Measurements from ENCODE around the gene CACNB3. TPM values are rescaled to one million over a fixed set of nuclear protein-coding genes. Genes with fewer than 3 reads are reported as not detected.
A peak's percentile ranks its signal among the peaks of the same experiment; 100 is the strongest.
"Not testable (repeated sequence)": the region's sequence is repeated elsewhere in the genome, so short reads cannot be mapped to it uniquely, and the experiment has no call there.

Gene CACNB3
- total and polyA plus RNA-seq, 2 donors (not counting 1 experiment from before 2014, with no cell fraction given), result 28.4 to 46.2 TPM

GRCh38 chr12:48873096-48873495, 54.8 kb downstream of the CACNB3 start:
- no peaks in the 10 kb centered on the region for H3K79me2 ChIP-seq (ENCODE audit: control insufficient read depth, insufficient read depth, low read length)
- no peak overlapping the region for H3K9ac ChIP-seq (ENCODE audit: insufficient read depth, low read length)
- TF ChIP-seq EZH2 (IDR thresholded peaks at IDR 0.05; ENCODE audit: low read length, missing control alignments) (no peak), CTCF (conservative IDR thresholded peaks at IDR 0.05 in 1 of 2, IDR thresholded peaks at IDR 0.05 in 1 of 2; ENCODE audit: low read depth in 1 of 2, low read length in 2 of 2) (no peak)
- no peaks in the 10 kb centered on the region for H3K36me3 ChIP-seq (ENCODE audit: control insufficient read depth, insufficient read depth, low read length)
- no peaks in the 10 kb centered on the region for H3K9me3 ChIP-seq (ENCODE audit: control insufficient read depth, insufficient read depth, low read depth, low read length)
- no peaks in the 10 kb centered on the region for H3K27me3 ChIP-seq (ENCODE audit: control insufficient read depth, insufficient read depth, low read length)
- H3K4me2 ChIP-seq (ENCODE audit: extremely low read depth, insufficient read depth, low read length), result no peak overlapping the region
- no peaks in the 10 kb centered on the region for H3K4me1 ChIP-seq (ENCODE audit: control insufficient read depth, extremely low read depth, insufficient read depth, low read length)
- H3K27ac ChIP-seq (ENCODE audit: insufficient read depth, low read length), result no peak overlapping the region
- peak in 1 of 2 donors; percentile 44 for DNase-seq (ENCODE audit: low read depth in 2 of 2)
- no peaks in the 10 kb centered on the region for H4K20me1 ChIP-seq (ENCODE audit: control insufficient read depth, extremely low read depth, insufficient read depth, low read length)
- H3K4me3 ChIP-seq (replicated peaks in 1 of 4; ENCODE audit: control extremely low read depth in 1 of 4, insufficient read depth in 1 of 4, low read depth in 3 of 4, low read length in 4 of 4), result no peak overlapping the region
- no peak overlapping the region for H2AFZ ChIP-seq (ENCODE audit: low read length)

GRCh38 chr12:48873534-48873933, 55.2 kb downstream of the CACNB3 start:
- not testable (repeated sequence) for H3K9ac ChIP-seq (ENCODE audit: insufficient read depth, low read length); H3K36me3 ChIP-seq (ENCODE audit: control insufficient read depth, insufficient read depth, low read length); H3K9me3 ChIP-seq (ENCODE audit: control insufficient read depth, insufficient read depth, low read depth, low read length); H3K4me2 ChIP-seq (ENCODE audit: extremely low read depth, insufficient read depth, low read length); H2AFZ ChIP-seq (ENCODE audit: low read length); H3K27me3 ChIP-seq (ENCODE audit: control insufficient read depth, insufficient read depth, low read length); H3K79me2 ChIP-seq (ENCODE audit: control insufficient read depth, insufficient read depth, low read length); H3K4me3 ChIP-seq (replicated peaks in 1 of 4; ENCODE audit: control extremely low read depth in 1 of 4, insufficient read depth in 1 of 4, low read depth in 3 of 4, low read length in 4 of 4); H3K4me1 ChIP-seq (ENCODE audit: control insufficient read depth, extremely low read depth, insufficient read depth, low read length); H3K27ac ChIP-seq (ENCODE audit: insufficient read depth, low read length); DNase-seq (ENCODE audit: low read depth in 2 of 2); H4K20me1 ChIP-seq (ENCODE audit: control insufficient read depth, extremely low read depth, insufficient read depth, low read length)

GRCh38 chr12:48875944-48876515, 57.7 kb downstream of the CACNB3 start:
- H3K4me1 ChIP-seq (ENCODE audit: control insufficient read depth, extremely low read depth, insufficient read depth, low read length), result no peaks in the 10 kb centered on the region
- H3K4me2 ChIP-seq (ENCODE audit: extremely low read depth, insufficient read depth, low read length), result no peak overlapping the region

More at GRCh38 chr12:48875944-48876515, 57.7 kb downstream of the CACNB3 start:
- Histone ChIP-seq H3K79me2 (ENCODE audit: control insufficient read depth, insufficient read depth, low read length) (no peaks in the 10 kb centered on the region), H3K9me3 (ENCODE audit: control insufficient read depth, insufficient read depth, low read depth, low read length) (no peaks in the 10 kb centered on the region), H3K27ac (ENCODE audit: insufficient read depth, low read length) (no peak overlapping the region), H2AFZ (ENCODE audit: low read length) (no peak overlapping the region), H3K9ac (ENCODE audit: insufficient read depth, low read length) (no peak overlapping the region), H3K36me3 (ENCODE audit: control insufficient read depth, insufficient read depth, low read length) (no peaks in the 10 kb centered on the region), H4K20me1 (ENCODE audit: control insufficient read depth, extremely low read depth, insufficient read depth, low read length) (no peaks in the 10 kb centered on the region), H3K27me3 (ENCODE audit: control insufficient read depth, insufficient read depth, low read length) (peaks cover 7% of the 10 kb centered on the region), H3K4me3 (replicated peaks in 1 of 4; ENCODE audit: control extremely low read depth in 1 of 4, insufficient read depth in 1 of 4, low read depth in 3 of 4, low read length in 4 of 4) (no peak overlapping the region)
- TF ChIP-seq EZH2 (IDR thresholded peaks at IDR 0.05; ENCODE audit: low read length, missing control alignments) (no peak), CTCF (conservative IDR thresholded peaks at IDR 0.05 in 1 of 2, IDR thresholded peaks at IDR 0.05 in 1 of 2; ENCODE audit: low read depth in 1 of 2, low read length in 2 of 2) (no peak)
- DNase-seq (ENCODE audit: low read depth in 2 of 2), result peak in 1 of 2 donors; percentile 12

Other genes with a start within 250 kb of the CACNB3 start
- gene LALBA, start 248.4 kb upstream of the CACNB3 start, total RNA-seq, result not detected in 2 replicates
- not detected in 2 replicates for gene LALBA, start 248.4 kb upstream of the CACNB3 start, polyA plus RNA-seq
- gene KANSL2, start 136.3 kb upstream of the CACNB3 start, total RNA-seq, result 51.2 and 60.4 TPM in 2 replicates
- gene KANSL2, start 136.3 kb upstream of the CACNB3 start, polyA plus RNA-seq, result 38.8 and 43.9 TPM in 2 replicates
- gene CCNT1, start 101.8 kb upstream of the CACNB3 start, total RNA-seq, result 21.6 and 24.6 TPM in 2 replicates
- gene CCNT1, start 101.8 kb upstream of the CACNB3 start, polyA plus RNA-seq, result 15.5 and 20.4 TPM in 2 replicates
- gene ADCY6, start 29.4 kb upstream of the CACNB3 start, total RNA-seq, result 34.7 and 53.2 TPM in 2 replicates
- 14.4 and 27.4 TPM in 2 replicates for gene ADCY6, start 29.4 kb upstream of the CACNB3 start, polyA plus RNA-seq
- gene DDX23, start 33.7 kb downstream of the CACNB3 start, total RNA-seq, result 62.4 and 65.5 TPM in 2 replicates
- gene DDX23, start 33.7 kb downstream of the CACNB3 start, polyA plus RNA-seq, result 48.6 and 65.1 TPM in 2 replicates
- under 0.01 and 0.17 TPM in 2 replicates for gene RND1, start 47.4 kb downstream of the CACNB3 start, total RNA-seq
- gene RND1, start 47.4 kb downstream of the CACNB3 start, polyA plus RNA-seq, result 0.08 and 0.12 TPM in 2 replicates
- gene FKBP11, start 107.0 kb downstream of the CACNB3 start, total RNA-seq, result 10.0 and 12.6 TPM in 2 replicates
- gene FKBP11, start 107.0 kb downstream of the CACNB3 start, polyA plus RNA-seq, result 20.8 and 48.8 TPM in 2 replicates
- gene ARF3, start 139.0 kb downstream of the CACNB3 start, total RNA-seq, result 24.7 and 28.1 TPM in 2 replicates
- 182 and 220 TPM in 2 replicates for gene ARF3, start 139.0 kb downstream of the CACNB3 start, polyA plus RNA-seq
- under 0.01 TPM in 1 of 2 replicates, not detected in the other for gene WNT10B, start 153.2 kb downstream of the CACNB3 start, total RNA-seq
- 0.05 and 0.11 TPM in 2 replicates for gene WNT10B, start 153.2 kb downstream of the CACNB3 start, polyA plus RNA-seq
- not detected in 2 replicates for gene WNT1, start 159.8 kb downstream of the CACNB3 start, total RNA-seq
- not detected in 2 replicates for gene WNT1, start 159.8 kb downstream of the CACNB3 start, polyA plus RNA-seq
- under 0.01 TPM in 2 replicates for gene DDN, start 180.9 kb downstream of the CACNB3 start, total RNA-seq
- 0.05 and 0.09 TPM in 2 replicates for gene DDN, start 180.9 kb downstream of the CACNB3 start, polyA plus RNA-seq
- gene PRKAG1, start 200.3 kb downstream of the CACNB3 start, total RNA-seq, result 65.2 and 76.5 TPM in 2 replicates
- 107 and 110 TPM in 2 replicates for gene PRKAG1, start 200.3 kb downstream of the CACNB3 start, polyA plus RNA-seq
- gene KMT2D, start 242.3 kb downstream of the CACNB3 start, total RNA-seq, result 21.1 and 33.0 TPM in 2 replicates
- 7.3 and 10.0 TPM in 2 replicates for gene KMT2D, start 242.3 kb downstream of the CACNB3 start, polyA plus RNA-seq

All from fibroblast of lung (primary cell).